ENCODE results near the gene KAT2A.

Gene KAT2A

DNA sequence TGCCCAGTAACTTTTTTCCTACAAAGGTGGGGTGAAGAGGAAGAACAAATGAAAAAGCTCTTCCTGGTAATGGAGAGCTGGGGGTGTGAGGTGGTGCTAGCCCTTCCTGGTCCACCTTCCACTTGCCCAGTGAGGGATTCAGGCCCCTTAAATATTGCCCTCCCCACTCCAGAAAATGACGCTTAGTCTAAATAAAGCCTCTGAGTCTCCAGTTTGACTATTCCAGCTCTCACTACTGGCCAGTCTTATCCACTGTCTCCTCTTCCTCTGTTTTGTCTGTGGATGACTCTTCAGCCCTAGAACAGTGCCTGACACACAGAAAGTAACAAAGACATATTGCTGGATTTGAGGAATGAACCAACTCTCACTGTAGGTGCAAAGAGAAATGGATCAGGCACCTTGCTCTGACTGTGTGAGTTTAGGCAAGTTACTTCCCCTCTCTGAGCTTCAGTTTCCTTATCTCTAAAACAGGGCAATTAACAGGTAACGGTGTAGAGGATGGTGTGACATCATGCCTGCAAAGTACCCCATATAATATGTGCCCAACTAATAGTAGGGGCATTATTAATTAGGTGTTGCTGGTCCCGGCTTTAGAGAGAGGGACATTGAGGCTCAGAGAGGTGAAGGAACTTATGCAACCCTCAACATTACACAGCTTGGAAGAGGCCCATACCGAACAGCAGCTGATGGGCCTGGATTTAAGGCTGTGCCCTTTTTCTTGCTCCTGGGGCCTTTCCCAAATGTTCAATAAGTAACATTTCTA is 44.2 kb downstream of the KAT2A start:
- no CpG with 5 or more reads among the region's 4 CpGs for WGBS (ENCODE audit: insufficient coverage, insufficient read length)
- Histone ChIP-seq H3K36me3 (ENCODE audit: control insufficient read depth, insufficient read depth, low read length) (no peaks in the 10 kb centered on the region), H3K27me3 (ENCODE audit: control insufficient read depth, insufficient read depth, low read length) (no peaks in the 10 kb centered on the region), H3K9me3 (ENCODE audit: control insufficient read depth, insufficient read depth, low read length) (no peaks in the 10 kb centered on the region), H3K4me1 (ENCODE audit: control insufficient read depth, insufficient read depth, low read length) (0 out of 2 replicates have a peak, but pooled peaks cover 1% of the 10 kb centered on the region), H3K4me3 (ENCODE audit: low read length) (no peak overlapping the region), H3K27ac (ENCODE audit: low read length) (no peak overlapping the region)
- no peak for DNase-seq (ENCODE audit: low read depth, low spot score)

DNA sequence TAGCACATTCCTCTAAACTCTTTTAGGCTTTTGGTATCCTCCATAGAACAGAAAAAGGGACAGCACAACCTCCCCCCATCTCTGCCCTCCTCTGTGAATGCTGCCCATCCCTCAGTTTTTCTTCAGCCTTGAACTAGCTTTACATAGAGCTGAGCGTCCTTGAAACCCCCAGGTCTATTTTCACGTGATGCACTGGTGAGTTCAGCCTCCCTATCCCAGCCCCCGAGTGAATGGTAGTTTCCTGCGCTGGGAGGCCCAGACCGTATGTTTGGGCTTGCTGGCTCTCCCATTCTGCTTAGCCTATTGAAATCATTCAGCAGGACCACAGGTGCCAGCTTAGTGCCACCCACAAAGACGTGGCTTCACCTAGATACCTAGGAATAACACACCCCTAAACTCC is 45.4 kb downstream of the KAT2A start:
- no CpG with 5 or more reads among the region's 6 CpGs for WGBS (ENCODE audit: insufficient coverage, insufficient read length)
- DNase-seq (ENCODE audit: low read depth, low spot score), result no peak
- Histone ChIP-seq H3K9me3 (ENCODE audit: control insufficient read depth, insufficient read depth, low read length) (no peaks in the 10 kb centered on the region), H3K4me1 (ENCODE audit: control insufficient read depth, insufficient read depth, low read length) (0 out of 2 replicates have a peak, but pooled peaks cover 1% of the 10 kb centered on the region), H3K27ac (ENCODE audit: low read length) (no peak overlapping the region), H3K4me3 (ENCODE audit: low read length) (no peak overlapping the region), H3K36me3 (ENCODE audit: control insufficient read depth, insufficient read depth, low read length) (no peaks in the 10 kb centered on the region), H3K27me3 (ENCODE audit: control insufficient read depth, insufficient read depth, low read length) (no peaks in the 10 kb centered on the region)

DNA sequence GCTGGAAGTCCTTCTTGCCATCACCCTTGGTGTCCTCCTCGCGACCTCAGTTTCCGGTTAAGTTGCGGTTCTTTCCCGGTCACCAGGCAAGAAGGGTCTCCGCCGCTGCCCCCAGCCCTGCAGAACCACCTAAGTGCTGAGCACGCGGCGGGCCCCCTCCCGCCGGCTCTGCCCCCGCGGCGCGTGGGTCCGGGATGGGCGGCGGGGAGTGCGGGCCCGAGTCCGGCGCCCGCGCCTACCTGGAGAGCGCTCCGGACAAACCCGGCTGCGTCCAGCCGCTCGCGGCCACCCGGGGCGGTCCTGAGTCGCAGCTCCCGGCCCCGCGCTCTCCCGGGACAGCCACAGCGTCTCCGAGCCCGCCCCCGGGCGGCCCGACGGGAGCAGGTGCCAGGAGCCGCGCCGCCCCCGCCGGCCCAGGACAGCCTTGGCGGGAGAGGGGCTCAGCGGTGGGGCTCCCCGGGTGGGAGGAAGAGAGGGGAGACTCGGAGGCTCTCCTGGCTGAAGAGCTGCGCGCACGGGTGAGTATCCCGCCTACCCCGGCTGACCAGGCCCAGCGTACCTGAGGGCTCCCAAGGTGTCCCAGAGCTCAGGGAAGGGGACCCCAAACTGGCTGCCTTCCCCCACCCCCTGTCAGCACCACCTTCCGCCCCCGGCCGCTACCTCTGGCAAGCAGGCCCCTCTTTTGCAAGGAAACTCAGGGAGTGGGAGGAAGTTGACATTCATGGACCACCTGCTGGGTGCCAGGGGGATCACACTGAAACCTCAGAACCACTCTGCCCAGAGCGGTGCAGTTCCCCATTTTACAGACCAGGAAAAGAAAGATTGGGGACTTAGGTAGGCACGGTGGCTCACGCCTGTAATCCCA is 48.6 kb downstream of the KAT2A start:
- no CpG with 5 or more reads among the region's 67 CpGs for WGBS (ENCODE audit: insufficient coverage, insufficient read length)
- H3K36me3 ChIP-seq (ENCODE audit: control insufficient read depth, insufficient read depth, low read length), result no peaks in the 10 kb centered on the region
- DNase-seq (ENCODE audit: low read depth, low spot score), result no peak
- H3K27me3 ChIP-seq (ENCODE audit: control insufficient read depth, insufficient read depth, low read length), result no peaks in the 10 kb centered on the region
- peak overlapping the region; percentile 48 for H3K4me3 ChIP-seq (ENCODE audit: low read length)
- peaks cover under 1% of the 10 kb centered on the region; the same call in 1 of the 2 replicates for H3K4me1 ChIP-seq (ENCODE audit: control insufficient read depth, insufficient read depth, low read length)
- H3K9me3 ChIP-seq (ENCODE audit: control insufficient read depth, insufficient read depth, low read length), result no peaks in the 10 kb centered on the region
- no peak overlapping the region for H3K27ac ChIP-seq (ENCODE audit: low read length)

DNA sequence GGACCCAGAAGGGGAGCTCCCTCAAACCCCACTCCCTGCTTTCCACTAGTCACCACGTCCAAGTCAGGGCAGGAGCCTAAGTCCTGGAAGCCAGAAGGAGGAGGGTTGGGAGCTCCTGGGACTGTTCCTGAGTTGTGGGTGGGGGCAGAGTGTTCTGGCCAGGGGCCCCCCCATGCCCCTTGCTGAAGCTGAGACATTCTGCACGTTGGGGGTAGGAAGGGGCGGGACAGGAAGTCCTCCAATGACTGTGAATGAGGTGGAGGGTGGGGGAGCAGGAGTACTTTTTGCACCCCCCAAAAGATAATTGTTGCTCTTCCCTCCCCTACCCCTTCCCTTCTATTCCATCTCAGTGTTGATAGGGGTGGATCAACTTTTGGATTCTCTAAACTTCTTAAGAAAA is 49.4 kb downstream of the KAT2A start:
- Histone ChIP-seq H3K9me3 (ENCODE audit: control insufficient read depth, insufficient read depth, low read length) (no peaks in the 10 kb centered on the region), H3K27ac (ENCODE audit: low read length) (no peak overlapping the region), H3K36me3 (ENCODE audit: control insufficient read depth, insufficient read depth, low read length) (no peaks in the 10 kb centered on the region), H3K4me3 (ENCODE audit: low read length) (peak overlapping the region; percentile 48; the same call in 1 of the 2 replicates), H3K27me3 (ENCODE audit: control insufficient read depth, insufficient read depth, low read length) (no peaks in the 10 kb centered on the region), H3K4me1 (ENCODE audit: control insufficient read depth, insufficient read depth, low read length) (peaks cover 3% of the 10 kb centered on the region; the same call in 1 of the 2 replicates)
- no peak for DNase-seq (ENCODE audit: low read depth, low spot score)
- WGBS (ENCODE audit: insufficient coverage, insufficient read length), result no CpG with 5 or more reads among the region's 3 CpGs

DNA sequence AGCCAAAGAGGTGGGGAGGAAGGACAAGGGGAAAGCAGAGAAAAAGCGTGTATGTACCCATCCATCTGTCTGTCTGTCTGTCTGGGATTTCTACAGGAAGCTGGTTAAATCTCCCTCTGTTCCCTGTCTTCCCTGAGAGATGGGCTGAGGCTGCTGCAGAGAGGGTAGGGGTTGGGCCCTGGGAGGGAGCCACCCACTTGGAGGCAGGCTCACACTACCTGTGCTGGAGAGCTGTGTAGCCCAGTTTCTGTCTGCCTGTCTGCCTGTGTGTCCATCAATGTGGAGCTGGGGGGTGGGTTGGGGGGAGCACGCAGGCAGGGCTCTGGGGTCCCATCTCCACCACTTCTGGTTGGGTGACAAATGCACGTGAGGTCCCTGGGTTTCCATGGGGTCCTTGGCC is 52.2 kb downstream of the KAT2A start:
- no CpG with 5 or more reads among the region's 3 CpGs for WGBS (ENCODE audit: insufficient coverage, insufficient read length)
- no peak for DNase-seq (ENCODE audit: low read depth, low spot score)

DNA sequence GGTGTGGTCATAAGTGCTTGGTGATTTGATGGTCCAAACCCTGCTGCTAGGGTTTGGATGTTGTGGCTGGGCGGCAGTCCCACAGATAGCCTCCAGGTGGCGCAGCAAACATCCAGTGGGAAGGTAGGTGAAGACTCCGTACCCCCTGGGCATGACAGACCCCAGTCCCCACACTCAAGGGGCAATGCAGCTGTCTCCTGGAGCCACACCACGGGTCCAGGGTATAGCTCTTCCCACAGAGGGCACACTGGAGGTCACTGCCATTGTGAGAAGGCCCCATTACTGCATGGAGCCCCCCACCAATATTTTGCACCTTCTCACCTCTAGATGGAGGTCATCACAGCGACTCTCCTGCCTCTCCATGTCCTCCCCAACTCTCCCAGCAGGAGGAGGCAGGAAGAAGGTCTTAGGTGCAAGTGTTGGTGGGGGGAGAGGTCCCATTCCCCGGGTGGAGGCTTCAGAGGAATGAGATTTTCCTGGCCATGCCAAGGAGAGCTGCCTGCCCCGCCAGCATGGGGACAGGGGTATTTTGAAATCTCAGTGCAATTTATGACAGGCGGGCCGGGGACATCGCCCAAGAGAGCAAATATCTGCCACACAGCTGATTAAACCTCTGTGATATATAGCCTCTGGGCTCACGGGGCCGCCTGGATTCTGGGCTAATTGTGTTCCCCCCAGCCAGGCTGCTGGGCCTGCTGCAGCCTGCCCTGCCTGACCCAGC is 53.6 kb downstream of the KAT2A start:
- no peak for DNase-seq (ENCODE audit: low read depth, low spot score)
- peaks cover 5% of the 10 kb centered on the region for H3K4me1 ChIP-seq (ENCODE audit: control insufficient read depth, insufficient read depth, low read length)
- H3K27me3 ChIP-seq (ENCODE audit: control insufficient read depth, insufficient read depth, low read length), result no peaks in the 10 kb centered on the region
- H3K9me3 ChIP-seq (ENCODE audit: control insufficient read depth, insufficient read depth, low read length), result no peaks in the 10 kb centered on the region
- no peaks in the 10 kb centered on the region for H3K36me3 ChIP-seq (ENCODE audit: control insufficient read depth, insufficient read depth, low read length)
- no CpG with 5 or more reads among the region's 12 CpGs for WGBS (ENCODE audit: insufficient coverage, insufficient read length)
- no peak overlapping the region for H3K4me3 ChIP-seq (ENCODE audit: low read length)
- H3K27ac ChIP-seq (ENCODE audit: low read length), result no peak overlapping the region

More for the DNA sequence above, 52.2 kb downstream of the KAT2A start:
- Histone ChIP-seq H3K27me3 (ENCODE audit: control insufficient read depth, insufficient read depth, low read length) (no peaks in the 10 kb centered on the region), H3K36me3 (ENCODE audit: control insufficient read depth, insufficient read depth, low read length) (no peaks in the 10 kb centered on the region), H3K4me1 (ENCODE audit: control insufficient read depth, insufficient read depth, low read length) (peaks cover 3% of the 10 kb centered on the region; the same call in 1 of the 2 replicates), H3K4me3 (ENCODE audit: low read length) (no peak overlapping the region), H3K27ac (ENCODE audit: low read length) (no peak overlapping the region), H3K9me3 (ENCODE audit: control insufficient read depth, insufficient read depth, low read length) (no peaks in the 10 kb centered on the region)

DNA sequence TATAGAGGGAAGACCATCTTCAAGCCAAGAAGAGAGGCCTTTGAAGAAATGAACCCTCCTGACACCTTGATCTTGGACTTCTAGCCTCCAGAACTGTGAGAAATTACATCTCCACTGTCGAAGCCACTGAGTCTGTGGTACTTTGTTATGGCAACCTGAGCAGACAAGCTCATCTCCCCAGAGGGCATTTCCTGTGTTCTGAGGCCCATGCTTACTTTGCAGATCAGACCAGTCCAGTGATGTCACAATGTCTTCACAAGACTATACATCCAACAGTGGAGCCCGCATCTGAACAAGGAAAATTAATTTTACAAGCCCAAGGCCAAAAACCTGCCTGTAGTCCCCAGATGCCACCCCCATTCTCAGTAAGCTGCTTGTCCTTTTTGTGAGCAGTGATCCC is 56.0 kb downstream of the KAT2A start:
- WGBS (ENCODE audit: insufficient coverage, insufficient read length), result no CpG with 5 or more reads among the region's 2 CpGs

More for the DNA sequence above, 56.0 kb downstream of the KAT2A start:
- H3K4me1 ChIP-seq (ENCODE audit: control insufficient read depth, insufficient read depth, low read length), result peaks cover 6% of the 10 kb centered on the region
- H3K27me3 ChIP-seq (ENCODE audit: control insufficient read depth, insufficient read depth, low read length), result no peaks in the 10 kb centered on the region
- H3K9me3 ChIP-seq (ENCODE audit: control insufficient read depth, insufficient read depth, low read length), result no peaks in the 10 kb centered on the region
- no peak for DNase-seq (ENCODE audit: low read depth, low spot score)
- H3K27ac ChIP-seq (ENCODE audit: low read length), result no peak overlapping the region
- H3K4me3 ChIP-seq (ENCODE audit: low read length), result no peak overlapping the region
- H3K36me3 ChIP-seq (ENCODE audit: control insufficient read depth, insufficient read depth, low read length), result no peaks in the 10 kb centered on the region
